HG02623 (cell line): ENCODE measurements around the gene CREB3.
A peak's percentile ranks its signal among the peaks of the same experiment; 100 is the strongest.

Source experiments
- ATAC-seq: cut with Tn5 transposase; IDR thresholded peaks from one replicate; pipeline ENCODE4 v1.9.1; 2021; ENCODE audit warnings: moderate library complexity; ENCODE audit not compliant: unreplicated experiment

Gene CREB3

DNA sequence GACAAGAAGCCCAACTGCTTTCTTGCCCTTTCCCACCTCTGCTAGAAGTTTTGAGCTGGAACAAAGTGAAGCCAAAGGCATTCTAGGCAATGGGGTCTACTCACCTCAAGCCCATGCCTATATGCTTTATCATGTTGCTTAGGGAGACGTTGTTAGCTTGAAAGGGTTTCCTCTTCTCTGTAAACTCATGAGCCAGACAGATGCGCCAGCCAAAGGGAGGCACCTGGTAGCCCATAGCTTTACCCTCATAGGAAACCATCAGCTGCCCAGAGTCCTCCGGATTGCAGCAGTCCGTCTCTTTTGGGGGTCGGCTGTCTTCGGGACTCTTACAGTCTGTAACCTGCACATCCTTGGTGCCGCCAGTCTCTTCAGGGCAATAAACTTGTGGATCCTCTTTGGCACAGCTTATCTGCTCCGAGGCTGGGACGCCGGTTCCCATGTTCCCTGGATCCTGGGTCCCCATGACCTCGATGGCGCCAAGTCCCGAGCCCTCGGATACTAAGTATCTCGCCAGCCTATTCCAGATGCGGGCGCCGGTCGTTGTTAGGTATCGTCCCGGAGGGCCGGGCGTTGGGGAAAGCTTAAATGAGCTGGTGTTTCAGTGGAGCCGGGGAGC is 15.9 kb downstream of the CREB3 start:
- ATAC-seq = no peak

DNA sequence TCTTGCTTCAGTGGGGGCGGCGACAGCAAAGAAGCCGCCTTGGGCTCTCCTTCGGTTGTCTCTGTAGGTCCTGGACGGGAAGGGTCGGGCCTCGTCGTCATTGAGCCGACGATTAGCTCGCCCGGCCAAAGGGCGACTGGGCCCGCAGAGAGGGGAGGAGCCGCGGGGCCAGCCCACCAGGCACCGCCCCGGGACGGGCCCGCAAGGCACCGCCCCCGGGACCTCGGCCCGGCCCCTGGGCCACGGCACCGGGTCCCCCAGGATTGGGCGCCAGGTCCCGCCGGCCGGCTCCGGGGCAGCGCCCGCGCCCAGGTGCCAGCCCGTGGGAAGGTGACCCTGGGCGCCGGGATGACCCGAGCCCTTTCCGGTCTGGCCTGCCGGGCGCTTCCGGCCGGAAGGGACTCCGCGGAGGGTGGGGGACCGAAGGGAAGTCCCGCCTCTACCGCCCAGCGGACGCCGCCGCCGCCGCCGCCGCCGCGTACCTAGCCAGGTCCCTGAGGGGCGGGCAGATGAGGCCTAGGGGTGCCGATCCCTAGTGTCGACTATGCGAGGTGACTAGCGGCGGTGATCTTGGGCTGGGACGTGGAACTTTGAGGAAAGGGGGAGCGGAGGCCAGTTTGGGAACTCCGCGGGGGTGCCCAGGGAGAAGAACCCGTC is 16.5 kb downstream of the CREB3 start, which contains the start of the genes GBA2 and RGP1:
Gene GBA2 (minus strand): TSS at position 371 of the 657 bp plus-strand sequence. CDS start 524 bp downstream, outside the sequence.
Gene RGP1 (plus strand): TSS at position 430 of the 657 bp plus-strand sequence. CDS start 469 bp downstream, outside the sequence.
- peak; percentile 73 for ATAC-seq

DNA sequence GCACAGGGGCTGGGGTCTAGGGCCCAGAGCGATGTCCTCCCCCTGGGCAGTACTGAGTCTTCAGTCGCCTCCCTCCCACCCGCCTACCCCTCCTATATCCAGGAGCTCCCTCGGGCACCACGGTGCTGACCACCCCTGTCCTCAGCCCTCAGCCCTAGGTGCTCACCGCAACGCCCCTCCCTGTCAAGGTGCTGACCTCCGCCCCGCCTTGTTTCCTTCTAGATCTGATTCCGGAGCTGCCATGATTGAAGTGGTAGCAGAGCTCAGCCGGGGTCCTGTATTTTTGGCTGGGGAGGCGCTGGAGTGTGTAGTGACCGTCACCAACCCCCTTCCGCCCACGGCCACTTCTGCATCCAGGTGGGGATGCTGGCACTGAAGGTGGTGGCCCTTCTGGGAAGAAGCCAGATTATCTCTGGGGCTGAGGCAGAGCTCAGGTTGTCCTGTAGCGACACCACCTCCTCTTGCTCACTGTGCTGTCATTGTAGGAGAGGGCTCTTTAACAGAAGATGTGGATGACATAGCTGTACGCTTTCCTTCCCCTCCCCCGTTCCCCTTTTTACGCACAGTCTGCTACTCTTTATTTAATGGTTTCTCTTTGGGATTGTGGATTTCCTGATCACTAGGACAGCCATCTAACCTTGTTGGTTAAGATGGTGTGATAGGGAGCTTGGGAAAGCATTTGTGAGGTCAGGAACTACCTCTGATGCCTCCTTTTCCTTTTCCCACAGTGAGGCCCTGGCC is 17.2 kb downstream of the CREB3 start:
- peak; percentile 25 for ATAC-seq

DNA sequence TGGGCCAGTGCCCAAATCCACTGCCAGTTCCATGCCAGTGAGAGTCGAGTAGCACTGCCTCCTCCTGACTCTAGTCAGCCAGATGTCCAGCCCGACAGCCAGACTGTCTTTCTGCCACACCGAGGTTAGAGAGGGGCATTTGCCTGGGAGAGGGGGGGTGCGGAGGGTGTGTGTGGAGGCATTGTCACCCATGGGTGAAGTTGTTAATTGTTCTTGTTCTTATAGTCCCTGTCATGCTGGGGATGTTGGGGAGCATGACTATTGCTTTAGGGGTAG is 17.7 kb downstream of the CREB3 start:
- ATAC-seq = no peak

DNA sequence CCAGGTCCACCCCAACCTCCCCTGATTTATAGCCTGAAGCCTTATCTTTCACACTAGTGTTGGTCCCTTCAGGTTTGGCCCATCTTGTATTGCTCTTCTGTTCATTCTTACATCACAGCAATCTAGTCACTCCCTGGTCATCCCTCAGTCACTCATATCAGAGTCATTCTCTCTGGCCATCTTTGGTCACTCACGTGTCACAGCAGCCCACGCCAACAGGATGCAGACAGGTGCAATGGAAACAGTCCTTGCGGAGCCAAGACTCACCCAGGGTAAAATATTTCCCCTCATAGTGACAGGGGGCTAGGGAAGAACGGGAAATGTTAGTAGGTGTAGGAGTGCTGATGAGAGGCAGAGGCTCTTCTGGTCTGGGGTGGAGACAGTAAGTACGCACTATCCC is 21.0 kb downstream of the CREB3 start:
- no peak for ATAC-seq

DNA sequence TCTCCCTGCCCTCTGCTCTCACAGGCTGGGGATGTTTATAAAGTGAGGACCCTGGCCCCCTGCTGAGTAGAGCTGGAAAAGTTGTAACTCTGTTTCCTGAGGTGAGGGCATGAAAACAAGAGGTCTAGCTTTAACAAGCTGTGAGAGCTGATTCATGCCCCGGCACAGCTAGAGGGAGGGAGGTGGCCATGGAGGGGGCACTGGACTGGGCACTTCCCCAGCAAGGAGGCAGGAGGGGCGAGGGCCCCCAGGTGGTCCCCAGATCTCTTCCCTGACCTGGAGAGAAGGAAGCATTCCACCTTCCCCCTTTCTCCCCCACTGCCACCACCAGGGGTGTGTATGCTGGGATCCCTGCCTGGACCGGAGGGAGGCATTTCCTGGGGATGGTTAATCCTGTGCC is 21.8 kb downstream of the CREB3 start, which contains the start of gene MSMP:
Gene MSMP (minus strand): TSS at position 13 of the 400 bp plus-strand sequence. CDS start 147 bp downstream, outside the sequence.
- ATAC-seq = no peak

DNA sequence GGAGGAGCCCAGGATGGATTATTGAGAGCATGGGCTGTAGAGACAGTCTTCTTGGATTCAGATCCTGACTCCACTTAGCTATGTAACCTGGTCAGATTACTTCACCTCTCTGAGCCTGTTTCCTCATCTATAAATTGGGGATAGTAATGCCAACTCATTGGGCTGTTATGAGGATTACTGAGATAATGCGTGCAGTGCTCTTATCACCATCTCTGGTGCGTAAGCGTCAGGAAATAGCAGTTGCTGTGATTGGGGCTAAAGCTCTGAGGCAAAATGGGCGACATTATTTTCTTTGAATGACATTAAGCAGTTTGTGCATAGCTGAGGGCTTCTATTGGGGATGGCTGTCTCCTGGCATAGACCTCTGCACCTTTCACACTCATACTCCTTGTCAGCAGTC is 22.6 kb downstream of the CREB3 start:
- no peak for ATAC-seq

DNA sequence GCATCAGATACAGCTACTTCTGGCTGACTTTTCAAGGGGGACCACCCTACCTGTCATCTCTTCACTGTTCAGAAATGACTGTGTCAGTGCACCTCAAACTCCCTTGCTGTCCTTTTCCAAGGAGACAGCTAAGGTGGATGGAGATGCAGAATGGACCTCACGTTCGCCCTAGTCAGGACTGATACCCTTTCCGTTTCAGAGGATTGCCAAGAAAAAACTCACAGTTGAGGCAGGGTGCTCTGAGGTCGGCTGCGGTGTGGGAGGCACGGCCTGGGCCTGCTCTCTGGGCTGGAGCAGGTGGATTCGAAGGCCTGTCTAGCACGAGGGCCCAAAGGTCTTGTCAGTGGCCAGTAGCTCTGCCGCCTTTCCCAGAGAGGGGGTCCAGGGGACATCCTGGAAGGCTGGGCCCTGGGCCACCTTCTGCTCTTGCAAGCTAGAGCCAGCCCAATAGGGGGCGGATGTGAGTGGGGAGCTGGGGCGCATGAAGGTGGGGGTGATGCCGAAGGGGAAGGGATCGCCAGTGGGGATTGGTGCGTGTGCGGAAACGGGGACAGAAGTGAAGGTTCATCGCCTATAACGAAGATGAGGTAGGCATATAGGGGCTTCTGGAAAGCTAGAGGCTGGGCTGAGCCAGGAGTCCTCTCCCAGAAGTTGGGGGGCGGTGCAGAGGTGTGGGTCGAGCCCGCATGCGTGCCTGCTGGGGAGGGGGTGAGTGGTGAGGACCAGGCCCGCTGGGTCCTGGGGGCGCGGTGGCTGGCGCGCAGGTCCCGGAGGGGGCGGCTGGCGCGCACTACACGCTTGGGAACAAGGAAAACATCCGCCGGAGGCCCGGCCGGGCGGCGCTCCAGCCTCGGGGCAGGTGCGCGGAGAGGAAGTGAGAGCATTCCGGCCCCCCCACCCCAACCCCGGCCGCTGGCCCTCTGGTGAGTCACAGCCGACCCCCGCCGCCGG is 24.1 kb downstream of the CREB3 start:
- peak; percentile 53 for ATAC-seq

DNA sequence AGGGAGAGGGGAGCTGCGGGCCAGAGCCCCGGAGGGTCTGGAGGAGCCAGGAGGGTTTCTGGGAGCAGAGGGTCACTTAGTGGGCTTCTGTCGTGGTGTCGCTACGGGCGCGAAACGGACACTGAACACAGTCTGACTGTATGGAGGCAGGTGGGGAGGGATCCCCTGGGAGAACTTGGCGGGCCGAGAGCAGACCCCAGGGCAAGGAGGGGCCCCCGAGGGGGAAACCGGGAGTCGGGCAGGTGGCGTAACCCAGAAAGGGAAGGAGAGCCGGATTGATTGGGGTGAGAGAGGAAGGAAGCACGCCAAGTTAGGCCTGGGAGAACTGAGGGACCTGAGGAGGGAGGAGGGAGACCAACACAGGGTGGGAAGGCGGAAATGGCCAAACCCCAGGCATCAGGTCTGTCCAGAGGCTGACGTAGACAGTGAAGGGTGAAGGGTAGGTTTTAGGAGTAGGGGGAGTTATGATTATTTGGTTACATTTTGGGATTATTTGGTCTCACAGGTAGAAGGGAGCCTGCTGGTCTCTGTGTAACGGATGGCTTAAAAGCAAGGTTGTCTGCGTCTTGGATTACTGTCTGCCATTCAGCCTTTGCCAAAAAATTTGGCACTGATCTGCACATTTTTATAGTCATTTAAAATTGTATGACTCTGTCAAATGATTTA is 24.9 kb downstream of the CREB3 start:
- peak; percentile 30 for ATAC-seq

DNA sequence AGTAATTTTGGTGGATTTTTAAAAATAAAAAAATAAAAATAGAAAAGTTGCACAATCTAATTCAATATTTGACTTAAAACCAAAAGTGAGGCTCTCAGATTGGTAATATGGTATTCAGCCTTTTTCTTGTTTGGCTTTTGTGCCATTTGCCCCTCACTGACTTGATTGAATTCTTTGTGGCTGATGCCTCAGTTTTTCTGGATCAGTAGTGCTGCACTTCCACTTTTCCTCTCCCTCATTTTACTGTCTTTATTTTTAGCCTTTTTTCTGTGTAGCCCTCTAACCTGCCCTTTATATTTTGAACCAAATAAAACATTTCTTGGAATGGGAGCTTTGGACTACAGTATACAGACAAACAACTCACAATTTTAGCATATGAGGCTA is 25.4 kb downstream of the CREB3 start:
- no peak for ATAC-seq

DNA sequence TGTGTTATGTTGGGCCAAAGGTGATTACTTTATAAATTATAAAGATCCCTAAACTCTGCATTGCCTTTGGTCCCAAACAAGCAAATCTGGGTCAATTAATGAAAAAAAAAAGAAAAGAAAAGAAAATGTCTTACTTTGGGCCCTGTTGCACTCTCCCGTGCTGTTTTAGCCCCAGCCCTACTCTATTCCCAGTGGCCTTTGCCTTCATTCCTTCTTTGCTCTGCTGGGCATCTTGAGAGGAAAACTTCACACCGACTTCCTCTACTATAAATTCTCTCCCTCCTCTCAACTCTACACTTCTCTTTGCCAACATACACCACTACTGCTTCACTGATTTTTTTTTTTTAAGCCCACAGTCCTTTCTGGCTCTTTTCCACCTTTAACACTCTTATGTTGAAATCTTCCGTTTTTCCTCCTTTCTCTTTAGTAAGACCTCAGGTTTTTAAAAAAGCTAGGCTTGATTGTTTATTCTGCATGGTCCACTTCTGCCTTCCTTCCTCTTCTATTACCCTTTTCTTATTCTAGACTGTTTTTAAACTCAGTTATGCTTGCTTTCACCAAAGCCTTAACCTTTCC is 26.1 kb downstream of the CREB3 start:
- no peak for ATAC-seq

DNA sequence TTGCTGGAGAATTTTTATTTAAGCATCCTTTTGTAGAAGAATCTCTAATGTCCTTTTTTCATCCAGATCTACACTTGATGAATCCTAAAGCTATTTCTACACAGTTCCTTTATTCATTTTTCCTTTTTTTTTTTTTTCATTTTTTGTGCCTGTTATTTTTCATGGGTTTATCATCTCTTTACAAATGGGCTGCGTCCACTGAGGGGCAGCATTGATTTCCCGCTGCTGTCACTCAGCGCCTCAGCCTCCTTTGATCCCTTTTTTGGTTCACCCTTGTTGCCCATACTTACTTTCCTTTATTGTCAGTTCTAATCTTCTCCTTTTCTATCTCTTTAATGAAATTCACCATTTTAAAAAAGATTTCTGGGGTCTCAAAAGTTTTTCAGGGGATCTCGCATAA is 27.3 kb downstream of the CREB3 start:
- no peak for ATAC-seq

DNA sequence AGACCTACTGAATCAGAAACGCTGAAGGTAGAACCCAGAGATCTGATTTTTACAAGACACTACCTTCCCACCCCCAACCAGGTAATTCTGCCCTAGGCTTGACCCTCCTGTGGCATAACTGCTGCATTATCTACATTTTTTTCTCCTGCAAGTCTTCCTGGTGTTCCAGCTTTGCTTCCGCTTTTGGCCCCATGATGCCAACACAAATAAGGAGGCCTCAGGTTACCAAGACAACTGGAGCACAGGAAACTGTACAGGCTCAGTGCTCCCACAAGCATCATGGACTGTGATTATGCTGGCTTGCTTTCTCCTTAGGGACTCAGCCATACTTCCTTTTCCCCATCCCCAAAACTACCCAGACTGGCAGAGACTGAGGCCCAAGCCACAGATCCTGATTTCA is 28.2 kb downstream of the CREB3 start:
- no peak for ATAC-seq

DNA sequence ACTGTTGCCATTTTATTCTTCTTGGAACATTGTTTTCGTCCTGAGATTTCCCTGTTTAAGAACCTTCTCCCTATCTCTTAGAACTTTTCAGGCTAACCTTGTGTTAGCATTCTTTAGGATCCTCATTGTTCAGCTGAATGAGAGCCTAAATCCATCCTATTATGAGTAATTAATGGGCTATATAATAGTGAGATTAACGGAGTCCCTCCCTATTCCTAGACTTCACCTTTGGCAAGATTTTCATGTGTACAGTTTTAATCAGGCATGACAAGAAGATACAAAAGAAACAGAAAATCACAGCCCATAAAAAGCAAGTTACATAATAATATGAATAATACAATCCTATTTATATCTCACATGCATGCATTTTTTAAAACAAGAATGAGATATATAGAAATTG is 30.7 kb downstream of the CREB3 start:
- no peak for ATAC-seq

DNA sequence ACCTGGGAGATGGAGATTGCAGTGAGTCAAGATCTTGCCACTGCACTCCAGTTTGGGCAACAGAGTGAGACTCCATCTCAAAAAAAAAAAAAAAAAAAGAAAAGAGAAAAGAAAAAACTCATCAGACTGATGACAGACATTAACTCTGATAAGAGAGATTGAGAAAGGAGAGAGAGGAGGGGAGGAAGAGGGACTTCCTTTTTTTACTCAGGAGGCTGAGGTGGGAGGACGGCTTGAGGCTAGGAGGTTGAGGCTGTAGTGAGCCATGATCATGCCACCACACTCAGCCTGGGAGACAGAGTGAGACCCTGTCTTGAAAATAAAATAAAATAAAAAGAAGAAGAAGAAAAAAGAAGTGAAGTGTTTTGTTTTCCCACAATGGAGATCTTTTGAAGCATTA is 31.3 kb downstream of the CREB3 start:
- no peak for ATAC-seq

DNA sequence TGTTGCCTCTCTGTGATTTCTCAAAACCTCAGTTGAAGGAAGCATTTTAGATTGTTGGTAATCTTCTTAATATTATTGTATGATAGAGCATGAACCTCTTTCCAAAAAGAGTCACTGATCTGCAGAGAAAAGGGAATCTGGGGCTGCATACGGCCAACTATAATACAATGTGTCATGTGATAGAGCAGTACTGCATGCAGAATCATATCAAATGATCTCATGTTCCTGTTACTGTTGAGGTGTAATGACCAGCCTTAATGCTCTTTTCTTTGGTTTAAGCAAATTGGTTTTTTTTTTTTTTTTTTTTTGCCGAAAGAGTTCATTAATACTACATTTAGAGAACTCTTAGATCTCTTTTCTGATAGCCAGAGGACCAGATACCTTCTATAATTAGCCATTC is 34.5 kb downstream of the CREB3 start:
- no peak for ATAC-seq

DNA sequence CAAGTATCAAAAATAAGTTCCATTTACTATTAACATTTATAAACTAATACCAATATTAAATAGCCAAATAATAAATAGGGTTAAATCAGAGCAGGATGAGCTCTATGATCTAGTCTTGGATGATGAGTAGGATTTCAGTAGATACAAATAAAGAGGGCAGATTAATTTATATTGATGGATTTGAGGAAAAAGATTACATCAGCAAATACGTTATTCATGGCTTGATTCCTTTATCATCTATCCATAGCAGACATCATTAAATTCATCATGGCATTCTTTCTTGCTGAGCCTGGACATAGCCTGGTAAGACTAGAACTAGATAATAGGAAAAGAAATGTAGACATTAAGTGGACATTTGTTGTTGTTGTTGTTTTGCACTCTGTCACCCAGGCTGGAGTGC is 35.0 kb downstream of the CREB3 start:
- no peak for ATAC-seq

DNA sequence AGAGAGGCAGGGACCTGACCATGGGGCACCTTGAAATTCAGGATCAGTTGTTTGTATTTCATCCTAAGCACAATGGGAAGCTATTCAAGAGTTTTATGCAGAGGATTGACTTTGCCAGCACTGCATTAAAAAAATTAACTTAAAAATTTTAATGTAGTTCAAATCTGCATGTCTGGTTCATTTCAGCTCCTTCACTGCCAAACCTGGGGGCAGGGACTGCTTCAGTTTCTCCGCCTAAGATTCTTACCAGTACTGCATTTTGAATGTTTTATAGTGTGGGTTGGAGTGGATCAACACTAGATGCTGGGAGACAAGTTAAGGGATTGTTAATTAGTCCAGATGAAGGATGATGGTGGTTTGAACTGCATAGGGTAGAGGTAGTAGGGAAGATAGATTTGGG is 37.3 kb downstream of the CREB3 start:
- no peak for ATAC-seq

DNA sequence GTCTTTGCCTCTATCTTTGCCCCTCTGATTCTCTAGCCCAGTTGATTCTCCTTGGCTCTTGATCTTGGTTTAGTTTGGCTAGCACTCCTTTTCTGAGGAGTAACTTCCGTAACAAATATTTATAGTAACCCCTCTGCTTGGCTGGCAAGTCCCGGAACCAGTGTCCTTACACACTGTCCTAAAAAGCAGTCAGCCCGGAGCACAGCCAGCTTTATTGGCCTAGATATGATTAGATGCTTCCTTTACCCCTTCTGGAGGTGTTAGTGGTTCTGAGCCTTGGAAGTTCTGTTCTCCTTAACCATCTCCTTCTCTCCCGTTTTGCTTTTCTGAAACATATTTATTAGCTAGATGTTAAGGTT is 38.6 kb downstream of the CREB3 start:
- ATAC-seq = no peak

DNA sequence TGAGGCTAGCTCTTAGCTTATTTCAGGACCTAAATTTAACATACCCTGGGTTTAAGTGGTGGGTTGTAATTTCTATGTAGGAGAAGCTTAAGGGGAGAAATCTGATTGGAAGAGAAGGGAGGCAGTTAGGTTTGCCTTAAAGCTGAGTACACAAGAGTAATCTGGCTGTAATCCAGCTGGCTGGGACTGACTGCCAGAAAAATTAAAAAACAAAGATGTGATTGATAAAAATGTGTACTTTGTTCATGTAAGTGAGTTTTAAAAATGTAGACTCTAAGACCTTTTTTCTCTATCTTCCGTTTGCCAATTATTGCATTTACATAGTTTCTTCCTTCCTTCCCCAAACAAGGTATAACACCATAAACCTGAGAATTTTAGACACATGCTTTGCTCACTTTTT is 39.1 kb downstream of the CREB3 start:
- ATAC-seq = no peak
